OCI-LY1 (cell line): ENCODE results near the gene SHISA5.
"Not testable (repeated sequence)": the region's sequence is repeated elsewhere in the genome, so short reads cannot be mapped to it uniquely, and the experiment has no call there.

Experiments
- H2AFZ ChIP-seq: fragments of 200-600 bp; sonication (generic), shearing (Covaris generic); 2 replicates; pipeline ENCODE4 v1.6.0; 2014; ENCODE audit warnings: antibody characterized with exemption, mild to moderate bottlenecking, low read length
- H3F3A ChIP-seq: fragments of 200-600 bp; sonication (generic), shearing (Covaris generic); 2 replicates; pipeline ENCODE4 v1.6.0; 2014; ENCODE audit warnings: mild to moderate bottlenecking, antibody characterized with exemption, low read length, moderate library complexity; ENCODE audit not compliant: insufficient read depth
- H3K27ac ChIP-seq: fragments of 200-600 bp; sonication (generic); 2 replicates; pipeline ENCODE4 v1.5.1; 2014; ENCODE audit warnings: low read length, mixed run types, mild to moderate bottlenecking, low read depth; ENCODE audit not compliant: poor library complexity, severe bottlenecking
- H3K27me3 ChIP-seq: fragments of 200-600 bp; sonication (generic); 2 replicates; pipeline ENCODE4 v1.6.0; 2014; ENCODE audit warnings: antibody characterized with exemption, mild to moderate bottlenecking, low read length, moderate library complexity; ENCODE audit not compliant: insufficient read depth
- H3K36me3 ChIP-seq: fragments of 200-600 bp; sonication (generic); 2 replicates; pipeline ENCODE4 v1.6.1; 2014; ENCODE audit warnings: mild to moderate bottlenecking, antibody characterized with exemption, low read length, moderate library complexity, mixed read lengths; ENCODE audit not compliant: insufficient read depth
- H3K4me1 ChIP-seq: fragments of 200-600 bp; sonication (generic); 2 replicates; pipeline ENCODE4 v1.5.1; 2014; ENCODE audit warnings: mild to moderate bottlenecking, low read length, moderate library complexity; ENCODE audit not compliant: insufficient read depth, severe bottlenecking
- H3K4me2 ChIP-seq: fragments of 200-600 bp; sonication (generic), shearing (Covaris generic); 2 replicates; pipeline ENCODE4 v1.6.1; 2014; ENCODE audit warnings: low read length
- H3K4me3 ChIP-seq: fragments of 200-600 bp; sonication (generic); 2 replicates; pipeline ENCODE4 v1.5.1; 2014; ENCODE audit warnings: low read length, low read depth, mild to moderate bottlenecking, mixed read lengths; ENCODE audit not compliant: poor library complexity, severe bottlenecking
- H3K79me2 ChIP-seq: fragments of 200-600 bp; shearing (Covaris generic); 2 replicates; pipeline ENCODE4 v1.6.1; 2016; ENCODE audit warnings: mixed run types, low read length, mixed read lengths; ENCODE audit not compliant: insufficient read depth
- H3K9ac ChIP-seq: fragments of 200-600 bp; sonication (generic), shearing (Covaris generic); 2 replicates; pipeline ENCODE4 v1.6.1; 2014; ENCODE audit warnings: mild to moderate bottlenecking, low read length, mixed read lengths
- H3K9me2 ChIP-seq: fragments of 200-600 bp; sonication (generic), shearing (Covaris generic); 2 replicates; pipeline ENCODE4 v1.6.1; 2014; ENCODE audit warnings: low read depth, mild to moderate bottlenecking, low read length, mixed read lengths
- H3K9me3 ChIP-seq: fragments of 200-600 bp; shearing (Covaris generic); 2 replicates; pipeline ENCODE4 v1.6.1; 2014; ENCODE audit warnings: low read length, mixed read lengths
- H4K20me1 ChIP-seq: fragments of 200-600 bp; sonication (generic), shearing (Covaris generic); 2 replicates; pipeline ENCODE4 v1.6.0; 2016; ENCODE audit warnings: mild to moderate bottlenecking, low read length; ENCODE audit not compliant: insufficient read depth
- CTCF ChIP-seq: fragments of 200-600 bp; sonication (generic), shearing (Covaris generic); IDR thresholded peaks from 2 replicates; pipeline ENCODE4 v1.5.1; 2017; ENCODE audit warnings: mild to moderate bottlenecking, antibody characterized with exemption, low read length, moderate library complexity, mixed read lengths
- EZH2 ChIP-seq: fragments of 200-600 bp; sonication (generic), shearing (Covaris generic); IDR thresholded peaks from 2 replicates; pipeline ENCODE4 v1.8.0; 2017; ENCODE audit warnings: borderline replicate concordance, mixed run types, mild to moderate bottlenecking, antibody characterized with exemption, low read length, moderate library complexity, mixed read lengths

The SHISA5 gene, protein sequence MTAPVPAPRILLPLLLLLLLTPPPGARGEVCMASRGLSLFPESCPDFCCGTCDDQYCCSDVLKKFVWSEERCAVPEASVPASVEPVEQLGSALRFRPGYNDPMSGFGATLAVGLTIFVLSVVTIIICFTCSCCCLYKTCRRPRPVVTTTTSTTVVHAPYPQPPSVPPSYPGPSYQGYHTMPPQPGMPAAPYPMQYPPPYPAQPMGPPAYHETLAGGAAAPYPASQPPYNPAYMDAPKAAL

DNA sequence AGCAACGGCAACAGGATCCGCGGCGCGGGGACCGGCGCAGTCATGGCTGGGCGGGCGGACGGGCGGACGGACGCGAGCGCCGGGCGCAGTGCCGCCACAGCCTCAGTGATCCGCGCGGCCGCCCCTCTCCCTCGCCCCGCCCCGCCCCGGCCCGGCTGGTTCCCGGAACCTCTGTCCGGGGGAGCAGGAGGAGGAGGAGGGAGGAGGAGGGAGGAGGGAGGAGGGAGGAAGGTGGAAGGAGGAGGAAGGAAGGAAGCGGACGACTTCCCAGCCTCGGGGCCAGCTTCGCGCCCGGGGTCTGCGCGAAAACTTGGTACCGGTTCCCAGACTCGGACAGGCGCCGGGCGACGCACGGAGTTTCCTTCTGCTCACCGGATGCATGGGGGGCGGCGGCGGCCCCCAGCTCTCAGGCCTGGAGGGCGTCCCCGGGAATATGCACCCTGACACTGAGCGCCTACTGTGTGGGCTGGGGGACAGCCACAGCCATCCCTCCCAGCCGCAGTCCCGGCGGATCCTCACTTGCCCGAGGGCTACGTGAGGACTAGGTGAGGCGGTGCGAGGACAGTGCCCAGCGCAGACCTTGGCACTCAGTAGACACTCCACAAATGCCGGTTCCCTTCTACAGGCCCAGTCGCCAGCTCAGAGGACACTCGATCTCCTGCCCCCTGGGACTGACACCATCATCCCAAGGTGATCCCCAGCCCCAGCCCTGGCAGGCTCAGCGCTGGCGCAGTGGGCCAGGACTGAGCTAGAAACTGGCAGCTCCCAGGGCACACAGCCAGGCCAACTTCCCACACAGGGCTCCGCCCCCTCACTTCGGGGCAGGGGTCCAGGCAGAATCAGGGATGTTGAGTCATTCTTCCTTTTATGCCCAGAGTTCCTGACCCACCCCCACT is at the start of gene SHISA5:
Gene SHISA5 (minus strand): TSS at position 124 of the 896 bp plus-strand sequence. CDS start 80 bp downstream, at position 44.
- H2AFZ ChIP-seq = no peak within 1 kb of the TSS
- no peaks in the 10 kb centered on the region for H3F3A ChIP-seq
- H3K9me2 ChIP-seq = no peaks in the 10 kb centered on the region
- H3K79me2 ChIP-seq = no peaks in the 10 kb centered on the region
- no peaks in the 10 kb centered on the region for H3K9me3 ChIP-seq
- no peaks in the 10 kb centered on the region for H3K27me3 ChIP-seq
- no peaks in the 10 kb centered on the region for H4K20me1 ChIP-seq
- peaks cover 14% of the 10 kb centered on the region for H3K4me1 ChIP-seq
- H3K4me3 ChIP-seq = peak within 1 kb of the TSS; percentile 60
- H3K9ac ChIP-seq = peak within 1 kb of the TSS; percentile 55; the same call in 1 of the 2 replicates
- H3K27ac ChIP-seq = no peak within 1 kb of the TSS
- H3K36me3 ChIP-seq = no peaks in the 10 kb centered on the region
- H3K4me2 ChIP-seq = peak within 1 kb of the TSS; percentile 63
- no peak for TF ChIP-seq CTCF
- TF ChIP-seq EZH2 = no peak

DNA sequence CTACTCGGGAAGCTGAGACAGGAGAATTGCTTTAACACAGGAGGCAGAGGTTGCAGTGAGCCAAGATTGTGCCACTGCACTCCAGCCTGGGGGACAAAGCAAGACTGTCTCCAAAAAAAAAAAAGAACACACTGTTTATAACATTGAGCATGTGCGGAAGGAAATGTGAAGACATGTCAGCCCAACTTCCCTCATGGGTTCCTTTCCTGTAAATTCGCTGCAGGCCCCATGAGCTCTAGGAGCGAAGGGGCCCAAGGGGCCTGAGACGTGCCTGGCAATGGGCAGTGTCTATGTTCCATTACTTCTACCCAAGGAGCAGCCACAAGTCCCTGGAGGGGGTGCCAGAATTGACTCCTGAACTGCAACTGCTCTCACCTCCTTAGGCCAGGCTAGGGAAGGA is 49.4 kb upstream of the SHISA5 start:
- Histone ChIP-seq H4K20me1 (no peaks in the 10 kb centered on the region), H3K4me2 (no peak overlapping the region; the same call in 1 of the 2 replicates), H3K4me3 (no peak overlapping the region), H3K9ac (no peak overlapping the region), H3K27me3 (no peaks in the 10 kb centered on the region), H2AFZ (no peak overlapping the region), H3K9me2 (no peaks in the 10 kb centered on the region), H3F3A (no peaks in the 10 kb centered on the region), H3K4me1 (peaks cover 56% of the 10 kb centered on the region), H3K27ac (no peak overlapping the region), H3K79me2 (no peaks in the 10 kb centered on the region), H3K9me3 (no peaks in the 10 kb centered on the region), H3K36me3 (peaks cover 5% of the 10 kb centered on the region)
- TF ChIP-seq EZH2 (no peak), CTCF (no peak)

DNA sequence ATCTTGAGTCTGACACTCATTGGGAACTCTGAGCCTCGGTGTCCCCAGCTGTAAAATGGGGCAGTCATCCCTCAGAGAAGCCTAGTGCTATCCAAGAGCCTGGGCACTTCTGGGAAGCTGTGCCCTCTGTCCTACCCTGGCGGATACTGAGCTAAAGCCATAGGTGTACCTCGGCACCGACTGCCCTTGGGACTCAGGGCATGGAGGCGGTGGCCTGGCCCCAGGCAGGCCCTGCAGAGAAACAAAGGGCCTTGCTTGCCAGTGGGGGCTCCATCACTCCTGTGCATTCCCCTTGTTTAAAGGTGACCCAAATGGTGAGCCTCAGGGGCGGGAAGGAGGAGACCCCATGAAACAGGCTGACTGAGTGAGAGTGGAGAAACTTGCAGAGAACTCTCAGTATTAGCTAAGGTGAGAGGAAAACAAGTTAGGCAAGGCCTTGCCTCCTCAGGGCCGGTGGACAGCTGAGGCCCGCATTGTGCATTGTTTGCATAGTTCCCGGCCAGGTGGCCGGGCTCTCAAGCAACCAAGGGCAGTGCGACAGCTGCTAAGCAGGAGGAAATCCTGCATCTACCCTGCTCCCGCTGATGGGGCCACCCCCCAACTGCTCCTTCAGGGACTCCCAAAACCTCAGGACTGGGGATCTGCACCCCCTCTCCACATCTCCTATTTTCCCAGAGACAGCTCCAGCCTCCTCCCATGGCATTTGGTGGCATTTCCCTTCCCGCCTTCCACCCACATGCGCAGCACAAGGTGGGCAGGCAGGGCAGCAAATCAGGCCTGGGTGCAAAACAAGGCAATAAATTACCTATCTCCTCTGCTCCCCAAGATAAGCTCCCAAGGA is 48.4 kb upstream of the SHISA5 start:
- H3K4me2 ChIP-seq = peak overlapping the region; percentile 22; the same call in 1 of the 2 replicates
- no peak overlapping the region; the same call in 1 of the 2 replicates for H3K9ac ChIP-seq
- peak overlapping the region; percentile 31 for H3K27ac ChIP-seq

DNA sequence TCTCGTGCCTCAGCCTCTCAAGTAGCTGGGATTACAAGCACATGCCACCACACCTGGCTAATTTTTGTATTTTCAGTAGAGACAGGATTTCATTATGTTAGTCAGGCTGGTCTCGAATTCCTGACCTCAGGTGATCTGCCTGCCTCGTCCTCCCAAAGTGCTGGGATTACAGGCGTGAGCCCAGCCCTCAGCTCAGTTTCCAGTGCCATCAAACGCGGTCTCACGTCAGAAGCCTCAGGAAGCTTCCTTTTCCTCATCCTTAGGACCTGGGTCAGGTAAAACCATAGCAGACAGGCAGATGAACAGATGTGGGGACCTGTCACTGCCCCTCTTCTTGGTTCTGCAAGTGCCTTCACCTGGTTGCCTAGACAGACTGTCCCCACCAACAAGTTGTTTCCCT is 47.7 kb upstream of the SHISA5 start:
- H3K4me3 ChIP-seq, H3K27me3 ChIP-seq, H4K20me1 ChIP-seq, H3K9me3 ChIP-seq, H2AFZ ChIP-seq, H3K9ac ChIP-seq, H3F3A ChIP-seq, H3K79me2 ChIP-seq, H3K27ac ChIP-seq, H3K9me2 ChIP-seq, H3K4me2 ChIP-seq: not testable (repeated sequence)
- peaks cover 45% of the 10 kb centered on the region for H3K4me1 ChIP-seq
- H3K36me3 ChIP-seq = peaks cover 20% of the 10 kb centered on the region

More for the DNA sequence above, 48.4 kb upstream of the SHISA5 start:
- H3K4me3 ChIP-seq = no peak overlapping the region
- no peak overlapping the region for H2AFZ ChIP-seq
- TF ChIP-seq CTCF = no peak
- no peak for TF ChIP-seq EZH2
- peaks cover 14% of the 10 kb centered on the region for H3K36me3 ChIP-seq
- H4K20me1 ChIP-seq = no peaks in the 10 kb centered on the region
- no peaks in the 10 kb centered on the region for H3K27me3 ChIP-seq
- H3K9me2 ChIP-seq = no peaks in the 10 kb centered on the region
- H3F3A ChIP-seq = no peaks in the 10 kb centered on the region
- H3K79me2 ChIP-seq = no peaks in the 10 kb centered on the region
- H3K9me3 ChIP-seq = no peaks in the 10 kb centered on the region
- H3K4me1 ChIP-seq = peaks cover 48% of the 10 kb centered on the region
